ENCODE measurements around the gene SDK1. TPM values are rescaled to one million over a fixed set of nuclear protein-coding genes. Genes with fewer than 3 reads are reported as not detected.

The SDK1 gene
- total RNA-seq, 4 donors from 2014 or later, result 1.2 to 1.8 (median 1.5) TPM

- in situ Hi-C loops (cut with MboI; ENCODE audit: low sequenced_read_pairs in 4 of 4), result no loop called here
- intact Hi-C loops (cut with DNase I; ENCODE audit: low total_unique reads), result no loop called here
- Histone ChIP-seq H3K27ac (no peak overlapping the region), H3K36me3 (no peaks in the 10 kb centered on the region), H3K4me3 (no peak overlapping the region), H3K27me3 (no peaks in the 10 kb centered on the region), H3K4me1 (no peaks in the 10 kb centered on the region), H3K9me3 (no peaks in the 10 kb centered on the region)
- TF ChIP-seq POLR2A (IDR thresholded peaks at IDR 0.05), result no peak
- TF ChIP-seq CTCF (IDR thresholded peaks at IDR 0.05 in 4 of 5, conservative IDR thresholded peaks at IDR 0.05 in 1 of 5), result no peak
- ATAC-seq, result no peak
- DNase-seq, result no peak
Measured at GRCh38 chr7:3374239-3374638, 73.2 kb downstream of the SDK1 start.

GRCh38 chr7:3378390-3379150, 77.5 kb downstream of the SDK1 start:
- H3K27me3 ChIP-seq, result no peaks in the 10 kb centered on the region
- TF ChIP-seq CTCF (IDR thresholded peaks at IDR 0.05 in 4 of 5, conservative IDR thresholded peaks at IDR 0.05 in 1 of 5) (no peak), POLR2A (IDR thresholded peaks at IDR 0.05) (no peak)
- no peak overlapping the region for H3K4me3 ChIP-seq
- H3K27ac ChIP-seq, result no peak overlapping the region
- no peaks in the 10 kb centered on the region for H3K36me3 ChIP-seq
- intact Hi-C loops (cut with DNase I; ENCODE audit: low total_unique reads) (no loop called here), in situ Hi-C loops (cut with MboI; ENCODE audit: low sequenced_read_pairs in 4 of 4) (no loop called here)
- H3K9me3 ChIP-seq, result no peaks in the 10 kb centered on the region
- DNase-seq (no peak), ATAC-seq (no peak)
- no peaks in the 10 kb centered on the region for H3K4me1 ChIP-seq

DNA sequence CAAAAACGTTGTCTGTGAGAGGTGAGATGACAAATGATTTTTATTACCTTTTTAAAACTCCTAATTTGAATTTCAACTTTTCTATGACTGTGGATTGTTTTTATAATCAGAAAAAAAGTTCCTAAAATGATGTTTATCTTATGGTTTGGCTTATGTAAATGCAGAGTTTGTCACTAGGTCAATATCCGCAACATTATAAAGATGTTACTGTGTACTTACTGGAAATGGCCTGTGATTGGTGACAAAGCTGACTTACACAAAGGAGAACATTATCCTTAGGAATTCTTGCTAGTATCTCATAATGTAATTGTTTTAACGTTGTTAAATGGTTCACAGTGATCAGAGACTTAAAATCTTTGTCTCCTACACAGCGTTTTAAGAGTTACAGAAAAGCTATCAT, 79.0 kb downstream of the SDK1 start:
- no peaks in the 10 kb centered on the region for H3K36me3 ChIP-seq

DNA sequence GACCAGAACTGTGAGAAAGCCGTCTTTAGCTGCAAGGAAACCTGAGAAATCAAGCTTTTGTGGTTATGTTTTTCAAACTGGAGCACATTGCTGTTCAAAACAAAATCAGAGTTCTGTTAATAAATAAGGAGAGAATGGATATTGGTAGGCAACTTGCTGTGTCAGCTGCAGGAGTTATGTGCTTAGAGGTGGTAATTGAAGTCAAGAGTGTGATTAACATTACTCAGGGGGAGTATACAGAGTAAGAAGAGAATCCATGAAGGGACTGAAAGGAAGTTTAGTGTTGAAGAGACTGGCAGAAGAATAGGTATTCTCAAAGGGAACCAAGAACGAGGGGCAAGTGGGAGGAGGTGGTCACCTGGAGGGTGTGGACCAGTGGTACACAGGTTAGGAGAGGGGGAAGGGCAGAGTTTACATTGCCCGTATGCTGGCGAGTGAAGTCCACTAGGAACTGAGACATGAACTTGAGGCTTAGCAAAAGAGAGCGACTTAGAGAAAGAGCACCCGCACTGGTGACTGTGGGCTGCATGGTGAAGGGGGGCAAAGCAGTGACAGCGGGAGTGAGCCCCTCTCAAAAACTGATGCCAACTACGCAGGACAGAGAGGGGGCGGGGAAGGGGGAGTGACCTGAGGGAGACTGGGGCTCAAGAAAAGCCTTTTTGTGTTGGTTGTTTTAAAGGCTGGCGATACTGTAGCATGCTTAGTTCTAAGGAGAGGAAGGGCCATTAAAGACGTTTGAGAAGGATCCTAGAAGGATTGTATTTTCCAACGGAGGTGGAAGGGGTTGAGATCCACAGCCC, 80.0 kb downstream of the SDK1 start:
- TF ChIP-seq POLR2A (IDR thresholded peaks at IDR 0.05) (no peak), CTCF (IDR thresholded peaks at IDR 0.05 in 4 of 5, conservative IDR thresholded peaks at IDR 0.05 in 1 of 5) (no peak)
- ATAC-seq (no peak), DNase-seq (no peak)
- H3K4me3 ChIP-seq, result no peak overlapping the region
- H3K36me3 ChIP-seq, result no peaks in the 10 kb centered on the region
- no peaks in the 10 kb centered on the region for H3K27me3 ChIP-seq
- intact Hi-C loops (cut with DNase I; ENCODE audit: low total_unique reads), result no loop called here
- no peak overlapping the region for H3K27ac ChIP-seq
- H3K4me1 ChIP-seq, result no peaks in the 10 kb centered on the region
- no peaks in the 10 kb centered on the region for H3K9me3 ChIP-seq
- in situ Hi-C loops (cut with MboI; ENCODE audit: low sequenced_read_pairs in 4 of 4), result no loop called here

More for the DNA sequence above, 79.0 kb downstream of the SDK1 start:
- intact Hi-C loops (cut with DNase I; ENCODE audit: low total_unique reads), result no loop called here
- TF ChIP-seq CTCF (IDR thresholded peaks at IDR 0.05 in 4 of 5, conservative IDR thresholded peaks at IDR 0.05 in 1 of 5) (no peak), POLR2A (IDR thresholded peaks at IDR 0.05) (no peak)
- in situ Hi-C loops (cut with MboI; ENCODE audit: low sequenced_read_pairs in 4 of 4), result no loop called here
- ATAC-seq (no peak), DNase-seq (no peak)
- Histone ChIP-seq H3K4me1 (no peaks in the 10 kb centered on the region), H3K27ac (no peak overlapping the region), H3K27me3 (no peaks in the 10 kb centered on the region), H3K4me3 (no peak overlapping the region), H3K9me3 (no peaks in the 10 kb centered on the region)
